GM13976 (cell line): ENCODE data around the gene NTNG2.

Experiments used
- DNase-seq: peaks from one replicate; pipeline ENCODE4 v3.0.0; 2012; ENCODE audit warnings: low spot score
- CTCF ChIP-seq: IDR thresholded peaks from 2 replicates; pipeline ENCODE4 v1.5.1; 2012; ENCODE audit warnings: borderline replicate concordance, mild to moderate bottlenecking; ENCODE audit not compliant: insufficient read depth; ENCODE audit errors: extremely low read depth, missing control alignments, control extremely low read depth
- in situ Hi-C: fragments of 300-500 bp; cut with MboI; formaldehyde crosslinking; loops from one replicate; pipeline ENCODE4 v1.12.0; 2022; ENCODE audit warnings: low sequenced_read_pairs, mixed read lengths, inconsistent platforms; ENCODE audit not compliant: unreplicated experiment

Gene NTNG2

GRCh38 chr9:132163457-132163875 lies 1.6 kb downstream of the NTNG2 start:
- DNase-seq, result no peak
- in situ Hi-C loops, result no loop called here
- no peak for TF ChIP-seq CTCF

- no peak for TF ChIP-seq CTCF
- no peak for DNase-seq
- in situ Hi-C loops, result no loop called here
These were observed 2.2 kb downstream of the NTNG2 start for GRCh38 chr9:132163876-132164603.

GRCh38 chr9:132164604-132165362 lies 2.9 kb downstream of the NTNG2 start:
- in situ Hi-C loops, result no loop called here
- DNase-seq, result no peak
- no peak for TF ChIP-seq CTCF

GRCh38 chr9:132166599-132166998 lies 4.7 kb downstream of the NTNG2 start:
- TF ChIP-seq CTCF, result peak; percentile 24
- DNase-seq, result no peak
- in situ Hi-C loops, result no loop called here

GRCh38 chr9:132167192-132167591 lies 5.3 kb downstream of the NTNG2 start:
- in situ Hi-C loops, result no loop called here
- no peak for DNase-seq
- TF ChIP-seq CTCF, result no peak

- in situ Hi-C loops, result no loop called here
- DNase-seq, result no peak
- TF ChIP-seq CTCF, result no peak
These were observed 6.5 kb downstream of the NTNG2 start for GRCh38 chr9:132168347-132168746.

GRCh38 chr9:132168851-132169250 lies 7.0 kb downstream of the NTNG2 start:
- DNase-seq, result no peak
- TF ChIP-seq CTCF, result no peak
- in situ Hi-C loops, result no loop called here
